HK-2 (cell line): Measurements from ENCODE around the gene SYCP3.
"Not testable (repeated sequence)": the region's sequence is repeated elsewhere in the genome, so short reads cannot be mapped to it uniquely, and the experiment has no call there.

ENCODE experiments used
- DNase-seq: peaks from one replicate; pipeline ENCODE4 v3.0.0-alpha.2; 2018; ENCODE audit not compliant: unreplicated experiment

SYCP3 gene

GRCh38 chr12:101759396-101760047, 20.3 kb upstream of the SYCP3 start:
- DNase-seq, result no peak

- no peak for DNase-seq
Measured at GRCh38 chr12:101750152-101750551, 10.9 kb upstream of the SYCP3 start.

GRCh38 chr12:101749657-101750056, 10.4 kb upstream of the SYCP3 start:
- DNase-seq, result no peak

- DNase-seq, result no peak
Measured at GRCh38 chr12:101748907-101749306, 9.6 kb upstream of the SYCP3 start.

- no peak for DNase-seq
Measured at GRCh38 chr12:101747697-101748096, 8.4 kb upstream of the SYCP3 start.

- DNase-seq, result no peak
Measured at GRCh38 chr12:101746661-101747060, 7.4 kb upstream of the SYCP3 start.

GRCh38 chr12:101746196-101746595, 6.9 kb upstream of the SYCP3 start:
- DNase-seq, result no peak

GRCh38 chr12:101745481-101745880, 6.2 kb upstream of the SYCP3 start:
- DNase-seq, result no peak

- DNase-seq, result no peak
Measured at GRCh38 chr12:101743724-101744472, 4.6 kb upstream of the SYCP3 start.

GRCh38 chr12:101743242-101743641, 4.0 kb upstream of the SYCP3 start:
- DNase-seq, result no peak

- no peak for DNase-seq
Measured at GRCh38 chr12:101740980-101741379, 1.7 kb upstream of the SYCP3 start.

- no peak for DNase-seq
Measured at GRCh38 chr12:101740566-101740965, 1.3 kb upstream of the SYCP3 start.

- no peak for DNase-seq
Measured at GRCh38 chr12:101737476-101737875, 1.8 kb downstream of the SYCP3 start.

- not testable (repeated sequence) for DNase-seq
Measured at GRCh38 chr12:101734482-101734881, 4.8 kb downstream of the SYCP3 start.

- no peak for DNase-seq
Measured at GRCh38 chr12:101733166-101733565, 6.1 kb downstream of the SYCP3 start.

GRCh38 chr12:101732318-101732717, 6.9 kb downstream of the SYCP3 start:
- DNase-seq, result no peak

GRCh38 chr12:101729842-101730241, 9.4 kb downstream of the SYCP3 start:
- no peak for DNase-seq

- no peak for DNase-seq
Measured at GRCh38 chr12:101727098-101727497, 12.2 kb downstream of the SYCP3 start.

GRCh38 chr12:101722392-101722791, 16.9 kb downstream of the SYCP3 start:
- no peak for DNase-seq

GRCh38 chr12:101720118-101720517, 19.1 kb downstream of the SYCP3 start:
- DNase-seq, result no peak

GRCh38 chr12:101719566-101719965, 19.7 kb downstream of the SYCP3 start:
- DNase-seq, result no peak

GRCh38 chr12:101714877-101715444, 24.3 kb downstream of the SYCP3 start:
- no peak for DNase-seq

- no peak for DNase-seq
Measured at GRCh38 chr12:101713930-101714329, 25.3 kb downstream of the SYCP3 start.
